HEK293 (cell line): ENCODE results near the gene TLE1.

Experiments used
- CTCF ChIA-PET: fragments of 350-600 bp; formaldehyde crosslinking; extraction: SDS; loops from one replicate; lab custom pipeline; 2021; ENCODE audit warnings: antibody characterized with exemption; lab: Yijun Ruan, JAX
- POLR2A ChIA-PET: fragments of 300-600 bp; formaldehyde crosslinking; extraction: SDS; loops from one replicate; lab custom pipeline; 2020; ENCODE audit warnings: antibody characterized with exemption, inconsistent platforms; lab: Yijun Ruan, JAX
- H3K27ac ChIP-seq: fragments of 200-500 bp; sonication (Bioruptor generic); 2 replicates; pipeline ENCODE4 v1.5.1; 2014; ENCODE audit warnings: low read depth, low read length, control low read depth, inconsistent platforms; ENCODE audit errors: extremely low read depth
- H3K36me3 ChIP-seq, 2 experiments: fragments of 200-500 bp in 1 of 2; sonication (Bioruptor generic) in 1 of 2; 1 replicate in 1 of 2; 2 replicates in 1 of 2; pipeline ENCODE4 v1.5.1; 2014 to 2017; ENCODE audit warnings: inconsistent platforms in 2 of 2, low read length in 2 of 2; ENCODE audit not compliant: control insufficient read depth in 2 of 2, insufficient read depth in 1 of 2
- H3K4me1 ChIP-seq: fragments of 200-500 bp; sonication (Bioruptor generic); 2 replicates; pipeline ENCODE4 v1.5.1; 2014; ENCODE audit warnings: mild to moderate bottlenecking, low read length, inconsistent platforms; ENCODE audit not compliant: control insufficient read depth, insufficient read depth
- H3K4me3 ChIP-seq: 2 replicates; pipeline ENCODE4 v1.5.1; 2011; ENCODE audit warnings: low read depth, mild to moderate bottlenecking, control low read depth, low read length, moderate library complexity
- H3K9me3 ChIP-seq: fragments of 200-500 bp; sonication (Bioruptor generic); 2 replicates; pipeline ENCODE4 v1.5.1; 2014; ENCODE audit warnings: low read depth, low read length, inconsistent platforms; ENCODE audit not compliant: control insufficient read depth, insufficient read depth
- BCL11A ChIP-seq: fragments of 450-650 bp; formaldehyde crosslinking; IDR thresholded peaks from 2 replicates; pipeline ENCODE4 v1.5.1; 2016; ENCODE audit warnings: low read depth, missing biosample characterization, missing genetic modification characterization
- GLI4 ChIP-seq: fragments of 450-650 bp; formaldehyde crosslinking; IDR thresholded peaks from 2 replicates; pipeline ENCODE4 v1.5.1; 2016; ENCODE audit warnings: missing biosample characterization, missing genetic modification characterization
- GLIS2 ChIP-seq: fragments of 450-650 bp; formaldehyde crosslinking; IDR thresholded peaks from 2 replicates; pipeline ENCODE4 v1.5.1; 2016; ENCODE audit warnings: missing biosample characterization, missing genetic modification characterization
- HOXA7 ChIP-seq: sonication (generic); formaldehyde crosslinking; IDR thresholded peaks from 2 replicates; pipeline ENCODE4 v1.8.1; 2022; ENCODE audit warnings: missing genetic modification reagents, borderline replicate concordance
- KLF10 ChIP-seq: fragments of 450-650 bp; IDR thresholded peaks from 2 replicates; pipeline ENCODE4 v1.5.1; 2018; ENCODE audit warnings: missing biosample characterization, mild to moderate bottlenecking, missing genetic modification characterization
- KLF16 ChIP-seq: fragments of 450-650 bp; formaldehyde crosslinking; IDR thresholded peaks from 2 replicates; pipeline ENCODE4 v1.5.1; 2017; ENCODE audit warnings: missing biosample characterization, missing genetic modification characterization
- OSR2 ChIP-seq: fragments of 450-650 bp; formaldehyde crosslinking; IDR thresholded peaks from 2 replicates; pipeline ENCODE4 v1.5.1; 2016; ENCODE audit warnings: missing biosample characterization, missing genetic modification characterization
- OVOL3 ChIP-seq: fragments of 450-650 bp; formaldehyde crosslinking; IDR thresholded peaks from 2 replicates; pipeline ENCODE4 v1.5.1; 2016; ENCODE audit warnings: missing biosample characterization, missing genetic modification characterization
- SCRT1 ChIP-seq: fragments of 450-650 bp; formaldehyde crosslinking; IDR thresholded peaks from 2 replicates; pipeline ENCODE4 v1.5.1; 2016; ENCODE audit warnings: missing biosample characterization, missing genetic modification characterization, borderline replicate concordance
- ZBTB26 ChIP-seq: fragments of 450-650 bp; formaldehyde crosslinking; optimal IDR thresholded peaks from 2 replicates; pipeline ENCODE3; 2016; ENCODE audit warnings: missing biosample characterization, mild to moderate bottlenecking, missing genetic modification characterization
- ZNF132 ChIP-seq: fragments of 450-650 bp; formaldehyde crosslinking; IDR thresholded peaks from 2 replicates; pipeline ENCODE4 v1.5.1; 2017; ENCODE audit warnings: missing biosample characterization, missing genetic modification characterization, borderline replicate concordance
- ZNF169 ChIP-seq: fragments of 450-650 bp; formaldehyde crosslinking; IDR thresholded peaks from 2 replicates; pipeline ENCODE4 v1.5.1; 2016; ENCODE audit warnings: missing biosample characterization, missing genetic modification characterization
- ZNF174 ChIP-seq: fragments of 450-650 bp; formaldehyde crosslinking; IDR thresholded peaks from 2 replicates; pipeline ENCODE4 v1.5.0; 2017; ENCODE audit warnings: missing biosample characterization, mild to moderate bottlenecking, missing genetic modification characterization
- ZNF221 ChIP-seq: fragments of 450-650 bp; formaldehyde crosslinking; IDR thresholded peaks from 2 replicates; pipeline ENCODE4 v1.5.1; 2017; ENCODE audit warnings: missing biosample characterization, missing genetic modification characterization, borderline replicate concordance
- ZNF266 ChIP-seq: fragments of 450-650 bp; formaldehyde crosslinking; IDR thresholded peaks from 2 replicates; pipeline ENCODE4 v1.5.1; 2016; ENCODE audit warnings: missing biosample characterization, missing genetic modification characterization, low read depth
- ZNF423 ChIP-seq: fragments of 450-650 bp; formaldehyde crosslinking; IDR thresholded peaks from 2 replicates; pipeline ENCODE4 v1.5.1; 2016; ENCODE audit warnings: missing biosample characterization, missing genetic modification characterization
- ZNF449 ChIP-seq: fragments of 450-650 bp; formaldehyde crosslinking; IDR thresholded peaks from 2 replicates; pipeline ENCODE4 v1.5.1; 2017; ENCODE audit warnings: missing biosample characterization, mild to moderate bottlenecking, missing genetic modification characterization, moderate library complexity
- ZNF473 ChIP-seq: fragments of 450-650 bp; formaldehyde crosslinking; IDR thresholded peaks from 2 replicates; pipeline ENCODE4 v1.5.1; 2017; ENCODE audit warnings: missing biosample characterization, missing genetic modification characterization
- ZNF48 ChIP-seq: fragments of 450-650 bp; formaldehyde crosslinking; IDR thresholded peaks from 2 replicates; pipeline ENCODE4 v1.5.1; 2016; ENCODE audit warnings: missing biosample characterization, missing genetic modification characterization
- ZNF510 ChIP-seq: fragments of 450-650 bp; formaldehyde crosslinking; IDR thresholded peaks from 2 replicates; pipeline ENCODE4 v1.5.1; 2018; ENCODE audit warnings: mild to moderate bottlenecking, missing genetic modification characterization, missing biosample characterization; ENCODE audit not compliant: insufficient replicate concordance
- ZNF548 ChIP-seq: fragments of 450-650 bp; formaldehyde crosslinking; IDR thresholded peaks from 2 replicates; pipeline ENCODE4 v1.5.1; 2016; ENCODE audit warnings: missing biosample characterization, missing genetic modification characterization
- ZNF580 ChIP-seq: fragments of 450-650 bp; formaldehyde crosslinking; IDR thresholded peaks from 2 replicates; pipeline ENCODE4 v1.5.1; 2016; ENCODE audit warnings: missing biosample characterization, missing genetic modification characterization
- ZNF600 ChIP-seq: fragments of 450-650 bp; formaldehyde crosslinking; IDR thresholded peaks from 2 replicates; pipeline ENCODE4 v1.5.1; 2016; ENCODE audit warnings: missing biosample characterization, missing genetic modification characterization
- ZNF645 ChIP-seq: fragments of 450-650 bp; formaldehyde crosslinking; IDR thresholded peaks from 2 replicates; pipeline ENCODE4; 2016; ENCODE audit warnings: missing biosample characterization, missing genetic modification characterization
- ZNF692 ChIP-seq: fragments of 450-650 bp; formaldehyde crosslinking; IDR thresholded peaks from 2 replicates; pipeline ENCODE4 v1.5.1; 2016; ENCODE audit warnings: missing biosample characterization, missing genetic modification characterization
- ZNF792 ChIP-seq: fragments of 450-650 bp; formaldehyde crosslinking; IDR thresholded peaks from 2 replicates; pipeline ENCODE4 v1.5.1; 2016; ENCODE audit warnings: missing biosample characterization, missing genetic modification characterization
- ZNF837 ChIP-seq: fragments of 450-650 bp; formaldehyde crosslinking; IDR thresholded peaks from 2 replicates; pipeline ENCODE4 v1.5.1; 2016; ENCODE audit warnings: missing biosample characterization, missing genetic modification characterization

The TLE1 gene

GRCh38 chr9:81565609-81566008 lies 123.7 kb downstream of the TLE1 start:
- Histone ChIP-seq H3K27ac (no peak overlapping the region), H3K9me3 (no peaks in the 10 kb centered on the region), H3K36me3 (no peaks in the 10 kb centered on the region), H3K4me1 (no peaks in the 10 kb centered on the region; the same call in 1 of the 2 replicates), H3K4me3 (no peak overlapping the region)
- TF ChIP-seq ZNF473 (tag by site-specific recombination) (no peak), KLF10 (no peak), ZNF48 (tag by site-specific recombination) (no peak), ZNF645 (tag by site-specific recombination) (no peak), ZNF449 (tag by site-specific recombination) (no peak), ZNF169 (no peak), ZNF600 (tag by site-specific recombination) (no peak), ZNF510 (tag by site-specific recombination) (no peak), ZNF548 (no peak), ZNF174 (no peak), ZNF580 (tag by site-specific recombination) (no peak), KLF16 (tag by site-specific recombination) (no peak), ZNF266 (no peak)
- CTCF ChIA-PET, result no interaction called here
- POLR2A ChIA-PET, result no interaction called here

- Histone ChIP-seq H3K36me3 (no peaks in the 10 kb centered on the region), H3K4me3 (no peak overlapping the region), H3K27ac (no peak overlapping the region), H3K4me1 (no peaks in the 10 kb centered on the region; the same call in 1 of the 2 replicates), H3K9me3 (no peaks in the 10 kb centered on the region)
- TF ChIP-seq HOXA7, result no peak
- TF ChIP-seq ZNF692, result no peak
- TF ChIP-seq OVOL3 (tag by site-specific recombination), result no peak
- TF ChIP-seq ZNF423 (tag by site-specific recombination), result no peak
- TF ChIP-seq ZNF837 (tag by site-specific recombination), result no peak
- no peak for TF ChIP-seq ZNF221 (tag by site-specific recombination)
- TF ChIP-seq OSR2 (tag by site-specific recombination), result no peak
- TF ChIP-seq ZNF266, result no peak
- TF ChIP-seq BCL11A (tag by site-specific recombination), result no peak
- TF ChIP-seq ZBTB26 (tag by site-specific recombination), result no peak
- TF ChIP-seq ZNF132 (tag by site-specific recombination), result no peak
- no peak for TF ChIP-seq GLIS2 (tag by site-specific recombination)
- no peak for TF ChIP-seq GLI4
- no peak for TF ChIP-seq ZNF580 (tag by site-specific recombination)
- TF ChIP-seq ZNF792 (tag by site-specific recombination), result no peak
- no peak for TF ChIP-seq SCRT1 (tag by site-specific recombination)
- ChIA-PET CTCF (interaction anchor here (1.0 kb wide), 1 partner anchor 13 kb away, joined by 3 read pairs; no protein-coding TSS in a partner anchor), POLR2A (no interaction called here)
Measured at GRCh38 chr9:81565144-81565543, 124.2 kb downstream of the TLE1 start.
